ENCODE results near the gene CRYBB1. TPM values are rescaled to one million over a fixed set of nuclear protein-coding genes. Genes with fewer than 3 reads are reported as not detected.

The CRYBB1 gene
- total and polyA plus RNA-seq, 2 donors (not counting 3 experiments of a cell fraction or from before 2014, with no cell fraction given) = not detected

GRCh38 chr22:26554956-26555355 lies 62.9 kb downstream of the CRYBB1 start:
- intact Hi-C loops (cut with micrococcal nuclease) (no loop called here), dilution Hi-C loops (cut with MboI; ENCODE audit: extremely low pct_ligation_motif_present, low sequenced_read_pairs) (no loop called here)
- CTCF ChIA-PET = no interaction called here
- Histone ChIP-seq H3K4me2 (ENCODE audit: insufficient read depth, low read length) (no peak overlapping the region), H3K27me3 (ENCODE audit: control insufficient read depth in 2 of 2, insufficient read depth in 2 of 2, low read length in 2 of 2) (no peaks in the 10 kb centered on the region), H3K4me1 (ENCODE audit: control insufficient read depth, extremely low read depth, insufficient read depth, low read length) (peaks cover 24% of the 10 kb centered on the region), H3K36me3 (ENCODE audit: control insufficient read depth in 2 of 2, extremely low read depth in 1 of 2, insufficient read depth in 2 of 2, low read length in 2 of 2) (peaks cover 0 to 6% of the 10 kb centered on the region in 2 experiments), H2AFZ (ENCODE audit: low read depth, low read length) (no peak overlapping the region), H3K9me3 (replicated peaks; ENCODE audit: control insufficient read depth, insufficient read depth, low read length) (no peaks in the 10 kb centered on the region), H4K20me1 (replicated peaks; ENCODE audit: control insufficient read depth, extremely low read depth, insufficient read depth, low read length) (no peaks in the 10 kb centered on the region), H3K9me1 (replicated peaks; ENCODE audit: control insufficient read depth, extremely low read depth, insufficient read depth, low read length) (no peaks in the 10 kb centered on the region), H3K27ac (ENCODE audit: insufficient read depth, low read depth, low read length) (no peak overlapping the region), H3K4me3 (replicated peaks in 1 of 3; ENCODE audit: insufficient read depth in 1 of 3, low read depth in 1 of 3, low read length in 3 of 3) (no peak overlapping the region), H3K9ac (replicated peaks; ENCODE audit: extremely low read depth, insufficient read depth, low read length) (no peak overlapping the region), H3K79me2 (ENCODE audit: control insufficient read depth, insufficient read depth, low read length) (peaks cover 13% of the 10 kb centered on the region)
- FAIRE-seq (no peak), DNase-seq (ENCODE audit: low read depth, low spot score) (no peak)
- TF ChIP-seq MYC (IDR thresholded peaks at IDR 0.05; ENCODE audit: low read depth, low read length) (no peak), CTCF (IDR thresholded peaks at IDR 0.05; ENCODE audit: extremely low read depth in 1 of 2, insufficient read depth in 1 of 2, low read depth in 1 of 2, low read length in 2 of 2) (no peak), POLR2A (IDR thresholded peaks at IDR 0.05; ENCODE audit: low read depth, low read length) (no peak), JUN (IDR thresholded peaks at IDR 0.05; ENCODE audit: borderline replicate concordance, insufficient read depth, insufficient read length, low read depth) (no peak), FOS (IDR thresholded peaks at IDR 0.05; ENCODE audit: borderline replicate concordance, insufficient read depth, low read length) (no peak), POLR2AphosphoS5 (IDR thresholded peaks at IDR 0.05; ENCODE audit: insufficient read depth, low read depth, low read length) (no peak), EZH2 (IDR thresholded peaks at IDR 0.05; ENCODE audit: borderline replicate concordance, low read depth, low read length, severe bottlenecking) (no peak), GATA2 (IDR thresholded peaks at IDR 0.05; ENCODE audit: insufficient read depth, insufficient read length, low read depth, low read length) (no peak)
- TF ChIP-seq, protein P1, sequence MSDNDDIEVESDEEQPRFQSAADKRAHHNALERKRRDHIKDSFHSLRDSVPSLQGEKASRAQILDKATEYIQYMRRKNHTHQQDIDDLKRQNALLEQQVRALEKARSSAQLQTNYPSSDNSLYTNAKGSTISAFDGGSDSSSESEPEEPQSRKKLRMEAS (IDR thresholded peaks at IDR 0.05; ENCODE audit: insufficient read depth, insufficient read length) = no peak
- POLR2A ChIA-PET = no interaction called here
- BruUV-seq (replicated peaks) = no TSS peak

All from endothelial cell of umbilical vein (primary cell).